ENCODE data around the gene FAP. TPM values are rescaled to one million over a fixed set of nuclear protein-coding genes. Genes with fewer than 3 reads are reported as not detected.

The FAP gene
- total RNA-seq, 1 donor from 2014 or later, result 6.6 TPM

DNA sequence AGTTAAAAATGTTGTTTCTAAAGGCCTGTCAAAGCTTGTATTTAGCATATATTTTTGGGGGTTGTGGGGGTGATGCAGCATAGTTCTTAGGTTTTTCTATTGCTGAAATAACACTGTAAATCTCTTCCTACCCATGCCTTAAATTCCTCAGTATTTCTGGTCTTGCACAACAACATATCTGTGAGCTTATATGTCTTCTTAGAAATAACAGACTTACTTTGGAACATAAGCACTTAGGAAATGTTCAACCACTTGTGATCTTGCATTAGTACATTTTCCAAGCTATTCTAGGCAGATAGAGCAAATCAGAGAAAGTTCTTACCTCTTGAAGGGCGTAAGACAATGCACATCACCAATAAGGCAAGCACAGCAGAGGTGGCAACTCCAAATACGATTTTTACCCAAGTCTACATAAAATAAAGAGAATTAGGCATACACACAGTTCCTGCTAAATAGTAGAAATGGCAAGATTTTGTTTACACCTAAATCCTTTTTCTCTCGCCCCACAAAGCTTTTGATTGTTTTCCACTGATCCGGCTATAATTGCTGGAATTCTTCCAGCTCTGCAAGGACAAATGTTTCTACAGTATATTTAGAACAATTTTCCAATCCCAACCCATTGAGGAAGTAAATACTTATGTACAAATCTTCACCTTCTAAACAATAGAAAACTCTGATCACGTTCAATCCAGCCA lies 512 bp downstream of the FAP start:
- DNase-seq, result peak; percentile 32

- no peak for DNase-seq
Observed at GRCh38 chr2:162241571-162241970, 1.7 kb downstream of the FAP start.

DNA sequence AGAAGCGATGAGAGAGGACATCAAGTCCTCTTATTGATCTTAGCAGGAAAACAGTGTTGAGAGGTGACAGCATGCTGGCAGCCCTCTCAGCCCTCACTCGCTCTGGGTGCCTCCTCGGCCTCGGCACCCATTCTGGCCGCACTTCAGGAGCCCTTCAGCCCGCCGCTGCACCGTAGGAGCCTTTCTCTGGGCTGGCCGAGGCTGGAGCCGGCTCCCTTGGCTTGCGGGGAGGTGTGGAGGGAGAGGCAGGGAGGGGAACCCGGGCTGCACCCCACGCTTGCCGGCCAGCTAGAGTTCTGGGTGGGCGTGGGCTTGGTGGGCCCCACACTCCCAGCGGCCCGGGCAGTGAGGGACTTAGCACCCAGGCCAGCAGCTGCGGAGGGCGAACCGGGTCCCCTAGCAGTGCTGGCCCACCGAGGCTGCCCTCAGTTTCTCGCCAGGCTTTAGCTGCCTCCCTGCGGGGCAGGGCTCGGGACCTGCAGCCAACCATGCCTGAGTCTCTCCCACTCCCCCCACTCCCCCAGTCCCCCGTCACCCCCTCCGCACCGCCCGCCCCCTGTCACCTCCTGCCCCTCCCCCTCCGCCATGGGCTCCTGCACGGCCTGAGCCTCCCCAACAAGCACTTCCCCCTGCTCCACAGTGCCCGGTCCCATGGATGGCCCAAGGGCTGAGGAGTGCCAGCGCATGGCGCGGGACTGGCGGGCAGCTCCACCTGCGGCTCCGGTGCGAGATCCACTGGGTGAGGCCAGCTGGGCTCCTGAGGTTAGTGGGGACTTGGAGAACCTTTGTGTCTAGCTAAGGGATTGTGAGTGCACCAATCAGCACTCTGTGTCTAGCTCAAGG lies 8.4 kb downstream of the FAP start:
- DNase-seq, result no peak

- no peak for DNase-seq
Observed at GRCh38 chr2:162233197-162233596, 10.0 kb downstream of the FAP start.

DNA sequence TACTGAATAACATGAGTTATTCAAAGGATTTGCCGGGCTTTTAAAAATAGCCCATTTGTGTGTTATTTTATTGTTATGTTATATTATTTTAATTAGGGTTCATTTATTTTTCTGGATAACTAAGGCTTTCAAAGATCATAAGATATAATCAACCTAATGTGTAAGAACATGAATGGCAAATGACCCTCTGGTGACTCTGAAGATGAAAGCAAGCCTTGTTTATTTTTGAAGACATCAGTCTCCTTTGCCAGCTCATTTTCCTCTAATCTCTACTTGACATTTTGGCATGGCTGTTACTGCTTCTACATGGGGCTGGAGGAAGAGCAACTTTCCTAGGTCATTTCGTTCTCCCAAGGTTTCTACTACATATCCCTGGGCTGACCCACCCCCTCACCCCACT lies 10.6 kb downstream of the FAP start:
- DNase-seq, result no peak

DNA sequence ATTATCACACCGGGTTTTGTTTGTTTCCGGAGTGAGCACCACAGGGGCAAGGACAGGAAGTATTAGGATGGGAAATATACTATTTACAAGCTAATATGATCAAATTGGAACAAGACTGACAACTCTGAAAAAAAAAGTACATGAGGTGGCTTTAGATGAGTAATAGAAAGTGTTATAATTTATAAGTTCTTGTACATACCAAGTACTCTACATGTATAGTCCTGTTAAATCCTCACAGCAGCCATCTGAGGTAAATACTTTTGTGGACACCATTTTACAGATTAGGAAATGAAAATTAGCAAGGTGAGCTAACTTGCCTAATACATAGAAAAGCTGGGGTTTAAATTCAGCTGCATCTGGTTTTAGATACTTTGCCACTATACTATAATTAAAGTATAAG lies 11.2 kb downstream of the FAP start:
- DNase-seq, result no peak

- DNase-seq, result no peak
Observed at GRCh38 chr2:162230761-162231160, 12.5 kb downstream of the FAP start.

- no peak for DNase-seq
Observed at GRCh38 chr2:162226836-162227235, 16.4 kb downstream of the FAP start.

DNA sequence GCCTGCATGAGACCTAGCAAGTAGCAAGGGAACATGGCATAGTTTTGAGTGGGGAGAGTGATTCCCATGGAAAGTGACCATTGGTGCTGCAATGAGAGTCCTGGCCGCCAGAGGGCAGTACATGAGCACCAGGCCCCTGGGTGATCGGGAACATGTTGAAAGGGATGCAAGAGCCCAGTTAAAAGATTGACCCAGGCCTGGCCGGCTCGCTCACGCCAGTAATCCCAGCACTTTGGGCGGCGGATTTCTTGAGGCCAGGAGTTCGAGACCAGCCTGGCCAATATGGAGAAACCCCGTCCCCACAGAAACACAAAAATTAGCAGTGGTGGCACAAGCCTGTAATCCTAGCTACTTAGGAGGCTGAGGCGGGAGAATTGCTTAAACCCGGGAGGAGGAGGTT lies 22.2 kb downstream of the FAP start:
- DNase-seq, result peak; percentile 79

- DNase-seq, result peak; percentile 1
Observed at GRCh38 chr2:162220368-162220767, 22.9 kb downstream of the FAP start.

GRCh38 chr2:162219426-162219825 lies 23.8 kb downstream of the FAP start:
- no peak for DNase-seq

DNA sequence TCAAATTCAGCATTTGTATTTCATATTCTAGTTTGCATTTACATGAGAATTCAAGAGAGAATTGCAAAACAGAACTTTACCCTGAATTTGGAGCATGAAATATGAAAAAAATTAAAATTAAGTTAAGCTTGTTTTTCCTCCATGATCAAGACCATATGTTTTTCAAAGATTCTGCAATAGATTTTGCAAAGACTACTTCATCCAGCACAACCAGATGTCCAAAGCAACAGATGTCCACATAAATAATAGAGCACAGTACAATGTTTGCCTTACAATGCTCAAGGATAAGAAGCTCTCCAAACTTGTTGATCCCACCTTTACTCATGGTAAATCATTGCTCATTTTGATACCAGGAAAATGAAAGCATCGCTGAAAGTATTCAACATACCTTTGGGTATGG lies 25.6 kb downstream of the FAP start:
- DNase-seq, result no peak

GRCh38 chr2:162215162-162215561 lies 28.1 kb downstream of the FAP start:
- DNase-seq, result no peak

- DNase-seq, result no peak
Observed at GRCh38 chr2:162212366-162212765, 30.9 kb downstream of the FAP start.

- no peak for DNase-seq
Observed at GRCh38 chr2:162211732-162212131, 31.5 kb downstream of the FAP start.

- DNase-seq, result no peak
Observed at GRCh38 chr2:162210385-162210784, 32.9 kb downstream of the FAP start.

DNA sequence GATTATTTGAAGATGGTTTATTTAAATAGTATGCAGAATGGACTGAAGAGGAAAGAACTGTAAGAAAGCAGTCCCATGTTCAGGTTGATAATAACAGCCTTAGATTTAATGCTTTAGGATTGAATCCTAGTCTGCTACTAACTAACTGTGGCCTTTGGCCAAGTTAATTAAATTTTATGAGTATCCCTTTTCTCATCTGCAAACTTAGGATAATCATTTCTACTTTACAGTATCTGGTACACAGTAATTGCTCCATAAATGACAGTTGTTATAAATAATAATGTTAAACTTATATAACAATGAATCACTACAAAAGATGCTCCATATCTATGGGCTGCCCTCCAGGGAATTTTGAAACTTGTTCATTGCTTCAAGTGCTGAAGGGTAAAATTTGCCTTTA lies 41.0 kb downstream of the FAP start:
- DNase-seq, result no peak

DNA sequence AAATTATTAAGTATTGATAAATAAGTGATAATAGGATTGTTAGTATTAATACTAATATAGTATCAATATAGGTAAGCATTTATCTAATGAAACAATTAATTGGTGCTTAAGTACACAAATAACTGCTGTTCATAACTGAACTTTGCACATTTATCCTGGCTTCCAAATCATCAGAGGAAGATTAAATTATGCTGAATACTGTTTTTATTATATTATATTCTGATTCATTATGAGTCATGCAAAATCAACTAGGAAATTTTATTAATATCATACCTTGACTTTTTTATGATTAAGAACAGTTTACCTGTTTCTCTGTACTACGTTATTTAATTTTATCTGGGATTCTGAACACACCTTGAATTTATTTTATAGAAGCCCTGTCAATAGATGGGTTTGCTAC lies 42.6 kb downstream of the FAP start:
- DNase-seq, result no peak

DNA sequence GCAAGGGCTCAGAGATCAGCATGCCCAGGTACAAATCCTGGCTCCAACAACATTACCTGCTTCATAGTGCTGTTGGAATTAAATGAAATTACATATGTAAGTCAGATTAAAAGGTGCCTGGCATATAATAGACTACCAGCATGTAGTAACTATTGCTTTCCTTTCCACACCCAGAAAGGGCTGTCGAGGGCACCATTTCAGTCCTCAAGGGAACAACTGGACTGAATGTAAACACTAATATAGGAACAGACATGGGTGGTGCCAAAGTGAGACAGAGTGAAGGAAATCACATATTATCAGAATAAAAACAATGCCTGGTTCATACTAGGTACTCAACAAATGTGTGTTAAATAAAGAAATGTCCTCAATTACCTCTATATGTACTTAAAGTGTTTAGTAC lies 43.3 kb downstream of the FAP start:
- no peak for DNase-seq

DNA sequence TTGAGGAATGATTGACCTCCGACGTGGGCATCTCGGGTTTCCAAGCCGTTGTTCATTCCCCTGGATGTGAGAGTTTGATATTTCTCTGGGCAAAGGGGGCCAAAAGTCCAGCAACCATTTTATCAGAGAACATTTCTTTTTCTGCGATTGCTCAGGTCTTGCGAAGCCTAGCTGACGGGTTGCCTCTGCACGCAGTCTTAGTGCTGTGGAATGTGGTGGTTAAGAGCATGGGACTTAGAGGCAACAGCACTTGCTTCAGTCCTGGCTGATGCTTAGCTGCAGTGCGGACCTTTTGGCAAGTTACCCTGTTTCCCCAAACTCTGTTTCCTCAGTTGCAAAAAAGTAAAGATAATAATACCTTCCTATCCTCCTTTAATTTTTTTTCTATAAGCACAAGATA lies 45.0 kb downstream of the FAP start:
- DNase-seq, result no peak

GRCh38 chr2:162197069-162197825 lies 46.0 kb downstream of the FAP start:
- no peak for DNase-seq

DNA sequence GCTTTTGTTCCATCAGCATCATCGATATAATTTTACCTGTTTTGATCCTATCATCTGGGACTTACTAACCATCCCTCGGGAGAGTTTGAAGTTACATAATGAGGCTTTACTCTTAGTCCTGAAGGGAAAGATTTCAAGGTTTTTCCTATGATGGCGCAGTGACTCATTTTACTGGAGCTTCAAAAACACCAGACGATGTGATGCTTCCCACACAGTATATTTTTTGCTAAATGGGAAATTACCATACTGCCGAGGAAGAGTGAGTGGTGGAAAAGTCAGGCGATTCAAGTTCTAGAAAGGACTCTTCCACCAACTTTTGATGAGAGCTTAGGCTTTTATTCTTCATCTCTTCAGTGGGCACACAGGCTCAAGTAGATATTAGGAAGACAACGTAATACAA lies 46.6 kb downstream of the FAP start:
- no peak for DNase-seq

DNA sequence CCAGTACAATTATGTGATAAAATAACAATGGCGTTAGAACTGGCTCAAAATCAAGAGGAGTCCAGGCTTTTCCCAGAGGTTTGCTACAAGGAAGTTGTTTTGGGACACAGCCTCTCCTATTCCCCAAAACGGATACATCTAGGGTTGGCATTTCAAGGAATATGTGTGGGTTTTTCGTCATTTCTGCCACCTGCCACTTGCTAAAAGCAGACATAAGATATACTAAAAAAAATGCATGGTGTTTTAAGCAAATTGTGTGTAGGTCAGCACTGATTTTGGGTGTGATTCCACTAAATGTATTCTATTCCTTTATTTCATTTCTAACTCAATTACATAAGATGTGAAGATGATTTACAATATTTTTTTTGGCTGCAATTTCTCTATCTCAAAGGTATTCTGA lies 54.8 kb downstream of the FAP start:
- no peak for DNase-seq

All from dermis blood vessel endothelial cell (primary cell).